Measurements from ENCODE around the gene PTPRG. TPM values are rescaled to one million over a fixed set of nuclear protein-coding genes. Genes with fewer than 3 reads are reported as not detected.

The PTPRG gene
- total RNA-seq, 1 experiment from 2014 or later: 69.3 TPM

- H3K9me3 Mint-ChIP-seq: peaks cover 0 to 2% of the 10 kb centered on the region in 2 experiments; a peak in 1 of 5 replicates
- H2BK15ac ChIP-seq (ENCODE audit: low read depth, low read length): no peak overlapping the region
- no peaks in the 10 kb centered on the region for H4K20me1 ChIP-seq (ENCODE audit: control insufficient read depth, insufficient read depth, insufficient read length)
- H2AFZ ChIP-seq (ENCODE audit: low read length): no peak overlapping the region
- no peaks in the 10 kb centered on the region for H3K27me3 ChIP-seq (ENCODE audit: insufficient read depth, low read length)
- H3K9me3 ChIP-seq (ENCODE audit: control insufficient read depth, low read depth, low read length): no peaks in the 10 kb centered on the region
- no peak overlapping the region for H3T11ph ChIP-seq (ENCODE audit: low read length)
- no peak overlapping the region for H2BK12ac ChIP-seq (ENCODE audit: insufficient read length, low read depth, low read length)
- no peak overlapping the region for H4K5ac ChIP-seq (ENCODE audit: insufficient read length, low read depth, low read length)
- H2BK20ac ChIP-seq (ENCODE audit: low read depth, low read length, poor library complexity, severe bottlenecking): no peak overlapping the region
- H3K4me1 Mint-ChIP-seq: peaks cover 12 to 16% of the 10 kb centered on the region in 2 experiments
- H2BK120ac ChIP-seq (ENCODE audit: low read depth, low read length, poor library complexity, severe bottlenecking): no peak overlapping the region
- no CpG with 5 or more reads among the region's 18 CpGs for WGBS (ENCODE audit: extremely low coverage, insufficient read length, low lambda C conversion rate)
- no peak overlapping the region for H3K9ac ChIP-seq (ENCODE audit: extremely low read depth, insufficient read length, low read length)
- H3K56ac ChIP-seq (ENCODE audit: insufficient read length, low read depth, low read length): no peak overlapping the region
- H3K23me2 ChIP-seq (ENCODE audit: insufficient read length, low read depth, low read length, poor library complexity, severe bottlenecking): peaks cover 4% of the 10 kb centered on the region
- H3K79me2 ChIP-seq (ENCODE audit: insufficient read depth, low read length): no peaks in the 10 kb centered on the region
- H3K36me3 Mint-ChIP-seq (ENCODE audit: insufficient read depth in 1 of 3, low read depth in 3 of 3): peaks cover 28 to 44% (median 33%) of the 10 kb centered on the region in 3 experiments
- no peak overlapping the region for H4K91ac ChIP-seq (ENCODE audit: insufficient read length, low read depth, low read length)
- H3K14ac ChIP-seq (ENCODE audit: insufficient read depth, low read length): no peak overlapping the region
- H3K4me1 ChIP-seq (ENCODE audit: insufficient read depth, low read length): no peaks in the 10 kb centered on the region
- H3K27ac Mint-ChIP-seq: no peak overlapping the region; a peak in 1 of 7 replicates
- H2BK5ac ChIP-seq (ENCODE audit: insufficient read length, low read length): no peak overlapping the region
- H3K4me2 ChIP-seq (ENCODE audit: insufficient read depth, insufficient read length, low read length): no peak overlapping the region
- peak; percentile 69 for DNase-seq
- H3K4me3 Mint-ChIP-seq: no peak overlapping the region
- no peak overlapping the region for H3K23ac ChIP-seq (ENCODE audit: insufficient read length, low read depth, low read length)
- H2AK5ac ChIP-seq (ENCODE audit: insufficient read length, low read length): no peak overlapping the region
- H4K8ac ChIP-seq (replicated peaks; ENCODE audit: insufficient read length, low read depth, low read length): no peak overlapping the region
- H3K4ac ChIP-seq (ENCODE audit: low read depth, low read length): no peak overlapping the region
- peak; percentile 88 for TF ChIP-seq CTCF (conservative IDR thresholded peaks at IDR 0.05)
- H3K27me3 Mint-ChIP-seq (ENCODE audit: low read depth): peaks cover 2% of the 10 kb centered on the region
- H3K79me1 ChIP-seq (ENCODE audit: insufficient read depth, low read depth, low read length, poor library complexity, severe bottlenecking): no peaks in the 10 kb centered on the region
- no peak overlapping the region for H3K18ac ChIP-seq (ENCODE audit: insufficient read length, low read depth, low read length)
- no peak overlapping the region for H3K27ac ChIP-seq (ENCODE audit: insufficient read length, low read depth, low read length)
Measured at GRCh38 chr3:62188681-62189375, 627.5 kb downstream of the PTPRG start.
